Subcutaneous abdominal adipose tissue (tissue), 5 donors: ENCODE data around the gene ANXA10.
A peak's percentile ranks its signal among the peaks of the same experiment; 100 is the strongest.

Source experiments
- H3K27ac ChIP-seq: one replicate; pipeline ENCODE4 v1.7.0; 2013; ENCODE audit warnings: low read depth, mild to moderate bottlenecking, inconsistent platforms, low read length, moderate library complexity
- H3K27me3 ChIP-seq, 5 donors: one replicate each; pipeline ENCODE4 v1.7.0; 2013; ENCODE audit warnings: low read length in 5 of 5, inconsistent platforms in 1 of 5; ENCODE audit not compliant: control insufficient read depth in 5 of 5, insufficient read depth in 4 of 5
- H3K36me3 ChIP-seq, 5 donors: one replicate each; pipeline ENCODE4 v1.7.0; 2013; ENCODE audit warnings: low read length in 5 of 5; ENCODE audit not compliant: control insufficient read depth in 5 of 5, insufficient read depth in 5 of 5
- H3K4me1 ChIP-seq, 5 donors: one replicate each; pipeline ENCODE4 v1.7.0; 2013; ENCODE audit warnings: low read length in 5 of 5, mild to moderate bottlenecking in 3 of 5, moderate library complexity in 1 of 5; ENCODE audit not compliant: control insufficient read depth in 5 of 5, insufficient read depth in 5 of 5
- H3K4me3 ChIP-seq, 5 donors: one replicate each; pipeline ENCODE4 v1.7.0; 2013; ENCODE audit warnings: low read length in 5 of 5, low read depth in 1 of 5
- H3K9ac ChIP-seq, 5 donors: one replicate each; pipeline ENCODE4 v1.7.0; 2013; ENCODE audit warnings: low read length in 5 of 5, mild to moderate bottlenecking in 4 of 5, moderate library complexity in 3 of 5
- H3K9me3 ChIP-seq, 5 donors: one replicate each; pipeline ENCODE4 v1.7.0; 2013; ENCODE audit warnings: low read length in 5 of 5; ENCODE audit not compliant: control insufficient read depth in 5 of 5
- donor health status: healthy.
- donor health status: healthy.
- donor health status: healthy.
- donor health status: healthy.
- donor health status: healthy.

Gene ANXA10

GRCh38 chr4:168177546-168178149 is 85.3 kb downstream of the ANXA10 start:
- Histone ChIP-seq H3K4me1 (no peaks in the 10 kb centered on the region), H3K36me3 (no peaks in the 10 kb centered on the region), H3K27me3 (no peaks in the 10 kb centered on the region), H3K4me3 (no peak overlapping the region), H3K9me3 (no peaks in the 10 kb centered on the region), H3K9ac (no peak overlapping the region), H3K27ac (no peak overlapping the region)

- no peak overlapping the region for H3K9ac ChIP-seq
- H3K4me3 ChIP-seq, result no peak overlapping the region
- H3K27ac ChIP-seq, result no peak overlapping the region
- H3K9me3 ChIP-seq, result no peaks in the 10 kb centered on the region
- no peaks in the 10 kb centered on the region for H3K4me1 ChIP-seq
- H3K36me3 ChIP-seq, result no peaks in the 10 kb centered on the region
- no peaks in the 10 kb centered on the region for H3K27me3 ChIP-seq
Measured at GRCh38 chr4:168183717-168184571, 91.6 kb downstream of the ANXA10 start.

GRCh38 chr4:168188754-168189153 is 96.4 kb downstream of the ANXA10 start:
- Histone ChIP-seq H3K27me3 (no peaks in the 10 kb centered on the region), H3K36me3 (no peaks in the 10 kb centered on the region), H3K9me3 (no peaks in the 10 kb centered on the region), H3K4me1 (no peaks in the 10 kb centered on the region), H3K27ac (no peak overlapping the region), H3K9ac (no peak overlapping the region), H3K4me3 (no peak overlapping the region)

- no peak overlapping the region for H3K9ac ChIP-seq
- H3K36me3 ChIP-seq, result no peaks in the 10 kb centered on the region
- no peak overlapping the region for H3K4me3 ChIP-seq
- no peak overlapping the region for H3K27ac ChIP-seq
- H3K27me3 ChIP-seq, result no peaks in the 10 kb centered on the region
- H3K4me1 ChIP-seq, result no peaks in the 10 kb centered on the region
- H3K9me3 ChIP-seq, result peaks cover 0 to 3% (median 0%) of the 10 kb centered on the region in 5 donors
Measured at GRCh38 chr4:168197926-168198325, 105.6 kb downstream of the ANXA10 start.

GRCh38 chr4:168199260-168199957 is 107.1 kb downstream of the ANXA10 start:
- Histone ChIP-seq H3K4me3 (no peak overlapping the region), H3K27me3 (no peaks in the 10 kb centered on the region), H3K9ac (no peak overlapping the region), H3K27ac (no peak overlapping the region), H3K4me1 (no peaks in the 10 kb centered on the region), H3K9me3 (peaks cover 5 to 18% (median 13%) of the 10 kb centered on the region in 5 donors), H3K36me3 (no peaks in the 10 kb centered on the region)

GRCh38 chr4:168200685-168201084 is 108.3 kb downstream of the ANXA10 start:
- Histone ChIP-seq H3K9me3 (peaks cover 5 to 18% (median 14%) of the 10 kb centered on the region in 5 donors), H3K4me1 (no peaks in the 10 kb centered on the region), H3K4me3 (no peak overlapping the region)

GRCh38 chr4:168203233-168203911 is 111.0 kb downstream of the ANXA10 start:
- Histone ChIP-seq H3K36me3 (no peaks in the 10 kb centered on the region), H3K4me3 (peak overlapping the region in 2 of 5 donors; percentile 18 to 38), H3K27me3 (no peaks in the 10 kb centered on the region), H3K27ac (no peak overlapping the region), H3K9me3 (peaks cover 5 to 18% (median 14%) of the 10 kb centered on the region in 5 donors), H3K4me1 (no peaks in the 10 kb centered on the region), H3K9ac (no peak overlapping the region)

More at GRCh38 chr4:168200685-168201084, 108.3 kb downstream of the ANXA10 start:
- H3K27ac ChIP-seq, result no peak overlapping the region
- no peaks in the 10 kb centered on the region for H3K36me3 ChIP-seq
- H3K27me3 ChIP-seq, result no peaks in the 10 kb centered on the region
- H3K9ac ChIP-seq, result no peak overlapping the region

- H3K9ac ChIP-seq, result no peak overlapping the region
- no peaks in the 10 kb centered on the region for H3K27me3 ChIP-seq
- H3K4me3 ChIP-seq, result no peak overlapping the region
- H3K36me3 ChIP-seq, result no peaks in the 10 kb centered on the region
- peaks cover 0 to 6% (median 3%) of the 10 kb centered on the region in 5 donors for H3K9me3 ChIP-seq
- no peak overlapping the region for H3K27ac ChIP-seq
- no peaks in the 10 kb centered on the region for H3K4me1 ChIP-seq
Measured at GRCh38 chr4:168208957-168209614, 116.7 kb downstream of the ANXA10 start.

GRCh38 chr4:168212656-168213055 is 120.3 kb downstream of the ANXA10 start:
- H3K4me3 ChIP-seq, result no peak overlapping the region
- H3K36me3 ChIP-seq, result peaks cover 6 to 14% (median 8%) of the 10 kb centered on the region in 5 donors
- peaks cover 0 to 6% (median 3%) of the 10 kb centered on the region in 5 donors for H3K9me3 ChIP-seq
- no peak overlapping the region for H3K9ac ChIP-seq
- H3K27ac ChIP-seq, result no peak overlapping the region
- H3K27me3 ChIP-seq, result no peaks in the 10 kb centered on the region
- H3K4me1 ChIP-seq, result no peaks in the 10 kb centered on the region
